GM12865 (cell line): Measurements from ENCODE around the gene FKBP6.
A peak's percentile ranks its signal among the peaks of the same experiment; 100 is the strongest.

Experiments
- DNase-seq: peaks from one replicate; pipeline ENCODE4 v3.0.0; 2010; ENCODE audit warnings: low read depth
- H3K4me3 ChIP-seq: 2 replicates; pipeline ENCODE4 v1.5.1; 2011; ENCODE audit warnings: mild to moderate bottlenecking, low read depth, low read length, control low read depth
- TF ChIP-seq, protein P1 (sequence below): IDR thresholded peaks from 2 replicates; pipeline ENCODE4 v1.5.1; 2011; ENCODE audit warnings: low read length, control low read depth, low read depth, inconsistent platforms; ENCODE audit not compliant: insufficient read depth; ENCODE audit errors: missing control alignments

FKBP6 gene

DNA sequence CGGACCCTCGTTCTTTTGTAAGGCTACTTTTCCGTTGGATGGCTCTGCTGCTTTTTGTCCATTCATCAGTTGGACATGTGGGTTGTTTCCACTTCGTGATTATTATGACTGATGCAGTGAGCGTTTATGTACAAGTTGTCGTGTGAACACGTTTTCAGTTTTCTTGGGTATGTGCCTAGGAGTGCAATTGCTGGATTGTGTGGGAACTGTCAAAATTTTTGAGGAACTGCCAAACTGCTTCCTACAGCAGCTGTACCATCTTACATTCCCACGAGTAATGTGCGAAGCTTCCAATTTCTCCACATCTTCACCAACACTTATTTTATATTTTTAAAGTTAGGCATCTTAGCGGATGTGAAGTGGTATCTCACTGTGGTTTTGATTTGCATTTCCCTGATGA, 10.4 kb downstream of the FKBP6 start:
- H3K4me3 ChIP-seq = no peak overlapping the region
- no peak for DNase-seq
- TF ChIP-seq, protein P1, sequence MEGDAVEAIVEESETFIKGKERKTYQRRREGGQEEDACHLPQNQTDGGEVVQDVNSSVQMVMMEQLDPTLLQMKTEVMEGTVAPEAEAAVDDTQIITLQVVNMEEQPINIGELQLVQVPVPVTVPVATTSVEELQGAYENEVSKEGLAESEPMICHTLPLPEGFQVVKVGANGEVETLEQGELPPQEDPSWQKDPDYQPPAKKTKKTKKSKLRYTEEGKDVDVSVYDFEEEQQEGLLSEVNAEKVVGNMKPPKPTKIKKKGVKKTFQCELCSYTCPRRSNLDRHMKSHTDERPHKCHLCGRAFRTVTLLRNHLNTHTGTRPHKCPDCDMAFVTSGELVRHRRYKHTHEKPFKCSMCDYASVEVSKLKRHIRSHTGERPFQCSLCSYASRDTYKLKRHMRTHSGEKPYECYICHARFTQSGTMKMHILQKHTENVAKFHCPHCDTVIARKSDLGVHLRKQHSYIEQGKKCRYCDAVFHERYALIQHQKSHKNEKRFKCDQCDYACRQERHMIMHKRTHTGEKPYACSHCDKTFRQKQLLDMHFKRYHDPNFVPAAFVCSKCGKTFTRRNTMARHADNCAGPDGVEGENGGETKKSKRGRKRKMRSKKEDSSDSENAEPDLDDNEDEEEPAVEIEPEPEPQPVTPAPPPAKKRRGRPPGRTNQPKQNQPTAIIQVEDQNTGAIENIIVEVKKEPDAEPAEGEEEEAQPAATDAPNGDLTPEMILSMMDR = no peak

DNA sequence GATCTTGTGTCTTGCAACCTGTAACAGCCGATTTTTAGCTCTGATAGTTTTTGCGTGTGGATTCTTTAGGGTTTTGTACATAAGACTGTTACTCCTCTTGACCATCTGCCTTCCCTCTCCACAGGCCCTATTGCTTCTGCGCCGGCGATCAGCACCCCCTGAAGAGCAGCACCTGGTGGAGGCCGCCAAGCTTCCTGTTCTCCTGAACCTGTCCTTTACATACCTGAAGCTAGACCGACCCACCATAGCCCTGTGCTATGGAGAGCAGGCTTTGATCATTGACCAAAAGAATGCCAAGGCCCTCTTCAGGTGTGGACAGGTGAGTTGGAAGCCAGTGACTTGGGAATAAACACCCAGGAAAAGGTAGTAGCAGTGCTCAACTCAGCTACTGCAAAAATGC, 12.6 kb downstream of the FKBP6 start:
- DNase-seq = no peak
- TF ChIP-seq, protein P1 = no peak
- H3K4me3 ChIP-seq = no peak overlapping the region

DNA sequence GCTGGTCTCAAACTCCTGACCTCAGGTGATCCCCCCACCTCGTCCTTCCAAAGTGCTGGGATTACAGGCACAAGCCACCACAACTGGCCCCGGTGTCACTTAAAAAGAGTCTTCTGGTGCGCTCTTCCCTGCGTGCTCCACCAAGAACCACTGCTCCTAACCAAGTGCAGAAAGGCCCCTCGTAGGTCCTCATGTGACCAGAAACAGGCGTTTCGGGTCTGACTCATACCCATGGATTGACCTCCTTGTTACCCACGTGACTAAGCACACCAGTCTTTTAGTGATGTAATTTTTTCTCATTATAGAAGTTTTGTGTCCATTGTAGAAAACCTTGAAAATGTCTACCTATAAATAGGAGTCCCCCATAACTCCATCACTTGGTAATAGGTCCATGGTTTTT, 13.9 kb downstream of the FKBP6 start:
- TF ChIP-seq, protein P1 = no peak
- H3K4me3 ChIP-seq = no peak overlapping the region
- peak; percentile 39 for DNase-seq

DNA sequence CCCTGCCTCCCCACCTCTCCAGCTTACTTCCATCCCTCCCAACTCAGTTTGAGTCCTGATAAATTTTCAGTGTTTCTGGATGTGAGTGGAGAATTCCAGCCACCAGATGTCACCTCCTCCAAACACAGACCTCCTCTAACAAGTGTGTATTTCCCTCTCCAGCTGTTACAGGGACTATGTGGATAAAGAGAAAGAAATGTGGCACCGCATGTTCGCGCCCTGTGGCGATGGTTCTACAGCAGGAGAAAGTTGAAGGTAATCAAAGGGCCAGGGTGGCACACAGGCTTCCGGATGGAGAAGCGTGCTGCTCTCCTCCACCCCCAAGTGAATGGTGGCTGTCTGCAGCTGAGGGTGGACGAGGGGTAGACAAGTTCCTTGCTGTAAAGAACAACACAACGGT, 14.7 kb downstream of the FKBP6 start:
- TF ChIP-seq, protein P1 = no peak
- H3K4me3 ChIP-seq = no peak overlapping the region
- no peak for DNase-seq

DNA sequence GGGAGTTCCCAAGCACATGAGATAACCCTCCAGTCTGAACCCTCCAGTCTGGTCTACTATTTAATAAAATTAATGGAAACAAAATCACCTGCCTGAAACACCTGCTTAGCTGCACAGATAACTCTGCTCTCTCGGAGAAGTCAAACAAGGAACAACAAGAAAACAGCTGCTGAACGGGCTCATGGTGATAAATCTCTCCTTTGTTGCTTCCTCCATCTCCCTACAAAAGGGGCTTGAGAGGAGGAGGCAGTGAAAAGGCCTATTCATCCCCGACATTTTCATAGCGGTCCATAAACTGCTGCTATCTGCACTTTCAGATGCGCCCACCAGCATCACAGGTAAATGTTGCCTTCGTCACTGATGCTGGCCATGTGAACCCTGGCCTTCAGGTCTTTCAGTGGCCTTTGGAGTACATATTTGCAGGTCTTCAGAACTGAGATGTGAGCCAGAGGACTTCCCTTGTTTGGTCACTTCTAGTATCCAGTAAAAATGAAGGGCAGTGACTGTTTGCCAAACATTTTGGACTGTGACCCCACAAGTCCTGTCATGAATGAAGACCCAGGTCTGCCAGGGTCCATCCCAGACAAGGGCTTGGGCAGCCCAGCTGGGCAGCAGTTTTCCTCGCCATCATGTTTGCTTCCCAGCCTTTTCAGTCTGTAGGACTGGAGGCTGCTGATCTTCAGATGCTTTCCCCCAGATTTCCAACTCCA, 15.9 kb downstream of the FKBP6 start:
- TF ChIP-seq, protein P1 = no peak
- DNase-seq = no peak
- H3K4me3 ChIP-seq = no peak overlapping the region

DNA sequence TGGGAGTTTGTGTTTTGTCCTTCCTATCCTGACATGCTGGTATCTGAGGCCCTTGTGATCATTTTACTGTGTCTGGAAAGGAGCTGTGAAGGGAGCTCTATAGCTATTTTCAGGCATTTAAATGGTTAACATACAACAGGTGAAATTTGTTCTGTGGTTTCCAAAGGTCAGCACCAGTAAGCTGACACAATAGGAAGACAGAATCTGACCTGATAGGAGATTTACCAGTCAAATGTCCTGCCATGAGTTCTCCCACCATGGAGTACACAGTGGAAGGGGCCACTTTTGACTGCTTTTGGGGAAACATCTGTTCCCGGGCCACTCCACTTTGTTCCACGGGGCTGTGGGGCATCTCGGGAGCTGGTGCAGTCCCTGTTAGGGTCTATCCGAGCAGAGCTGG, 17.6 kb downstream of the FKBP6 start:
- H3K4me3 ChIP-seq = no peak overlapping the region
- DNase-seq = no peak
- TF ChIP-seq, protein P1 = no peak

DNA sequence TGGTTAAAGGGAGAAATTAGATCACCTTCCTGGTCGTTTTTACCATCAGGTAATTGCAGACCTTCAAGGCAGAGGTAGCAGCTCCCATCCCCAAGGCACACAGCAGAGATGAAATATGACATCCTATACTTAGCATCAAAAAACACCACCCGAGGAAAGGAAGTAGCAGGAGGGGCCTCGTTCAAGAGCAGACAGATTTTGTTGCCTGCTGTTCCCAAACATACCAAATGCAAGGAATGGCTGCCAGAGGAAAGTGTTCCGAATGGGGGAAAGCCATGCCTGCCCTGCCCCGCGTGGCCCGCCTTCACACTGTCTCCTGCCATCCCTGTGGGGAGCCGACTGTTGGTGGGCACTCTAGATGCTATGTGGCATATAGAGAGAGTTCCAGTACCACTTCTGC, 18.0 kb downstream of the FKBP6 start:
- H3K4me3 ChIP-seq = no peak overlapping the region
- DNase-seq = no peak
- TF ChIP-seq, protein P1 = no peak
